Umbilical cord (tissue), 1 donor: ENCODE results near the gene KCNH2. TPM values are rescaled to one million over a fixed set of nuclear protein-coding genes. Genes with fewer than 3 reads are reported as not detected.

Source experiments
- total RNA-seq: library from RNA; depleted of rRNA; stranded (reverse); fragments of >200 nt; gene quantifications from one replicate; pipeline ENCODE4 v1.2.3, GENCODE V29; 2014; ENCODE audit warnings: low replicate concordance; ENCODE audit not compliant: insufficient read depth

The KCNH2 gene
- total RNA-seq, 1 donor from 2014 or later: 25.3 TPM

Other genes starting within 250 kb of the KCNH2 start
- 10.1 TPM for gene GIMAP5, start 240.9 kb downstream of the KCNH2 start, total RNA-seq
- gene TMEM176B, start 178.0 kb downstream of the KCNH2 start, total RNA-seq: 107 TPM
- 68.1 TPM for gene TMEM176A, start 177.6 kb downstream of the KCNH2 start, total RNA-seq
- 0.96 TPM for gene AOC1, start 125.8 kb downstream of the KCNH2 start, total RNA-seq
- gene NOS3, start 12.7 kb upstream of the KCNH2 start, total RNA-seq: 4.6 TPM
- gene ATG9B, start 46.2 kb upstream of the KCNH2 start, total RNA-seq: 2.6 TPM
- 27.7 TPM for gene ABCB8, start 50.1 kb upstream of the KCNH2 start, total RNA-seq
- 2.2 TPM for gene ASIC3, start 70.2 kb upstream of the KCNH2 start, total RNA-seq
- 5.5 TPM for gene CDK5, start 79.6 kb upstream of the KCNH2 start, total RNA-seq
- 52.0 TPM for gene SLC4A2, start 81.3 kb upstream of the KCNH2 start, total RNA-seq
- gene FASTK, start 102.5 kb upstream of the KCNH2 start, total RNA-seq: 63.1 TPM
- 26.0 TPM for gene TMUB1, start 105.2 kb upstream of the KCNH2 start, total RNA-seq
- gene AGAP3, start 108.2 kb upstream of the KCNH2 start, total RNA-seq: 66.0 TPM
- not detected for gene GBX1, start 189.4 kb upstream of the KCNH2 start, total RNA-seq
- not detected for gene ASB10, start 208.9 kb upstream of the KCNH2 start, total RNA-seq
- gene H2BK1, start 232.2 kb upstream of the KCNH2 start, total RNA-seq: not detected
- gene ABCF2, start 248.9 kb upstream of the KCNH2 start, total RNA-seq: 12.8 TPM